ENCODE results near the gene RERG. TPM values are rescaled to one million over a fixed set of nuclear protein-coding genes. Genes with fewer than 3 reads are reported as not detected.

The RERG gene
- total and polyA plus RNA-seq, 3 donors from 2014 or later: 14.9 to 27.2 (median 20.7) TPM

GRCh38 chr12:15074351-15074750, 146.9 kb downstream of the RERG start:
- Histone ChIP-seq H3K4me1 (no peaks in the 10 kb centered on the region), H3K27ac (no peak overlapping the region), H3K9me3 (no peaks in the 10 kb centered on the region), H3K4me3 (no peak overlapping the region), H3K36me3 (ENCODE audit: low read depth, missing control alignments) (no peaks in the 10 kb centered on the region), H3K27me3 (no peaks in the 10 kb centered on the region)
- no peak for DNase-seq
- TF ChIP-seq CTCF (IDR thresholded peaks at IDR 0.05): no peak
- no peak for TF ChIP-seq POLR2A (IDR thresholded peaks at IDR 0.05)
- WGBS, 2 donors: 93 to 97% methylated on average over 1 of the region's 1 CpG
- intact Hi-C loops (cut with DNase I; ENCODE audit: low total_unique reads): no loop called here

GRCh38 chr12:15059123-15059522, 162.1 kb downstream of the RERG start:
- DNase-seq: no peak
- H3K27ac ChIP-seq: no peak overlapping the region
- H3K4me3 ChIP-seq: no peak overlapping the region
- H3K9me3 ChIP-seq: no peaks in the 10 kb centered on the region
- no peaks in the 10 kb centered on the region for H3K4me1 ChIP-seq
- TF ChIP-seq CTCF (IDR thresholded peaks at IDR 0.05): no peak
- TF ChIP-seq POLR2A (IDR thresholded peaks at IDR 0.05): no peak
- H3K27me3 ChIP-seq: no peaks in the 10 kb centered on the region
- intact Hi-C loops (cut with DNase I; ENCODE audit: low total_unique reads): no loop called here
- H3K36me3 ChIP-seq (ENCODE audit: low read depth, missing control alignments): no peaks in the 10 kb centered on the region
- 90 to 96% methylated on average over 1 of the region's 1 CpG for WGBS, 2 donors

Other genes with a start within 250 kb of the RERG start
- gene PDE6H, start 248.4 kb downstream of the RERG start, total RNA-seq: not detected
- not detected for gene PDE6H, start 248.4 kb downstream of the RERG start, polyA plus RNA-seq (ENCODE audit: insufficient read depth, low read depth, low replicate concordance)
- 1 to 10 TPM; 1.1 to 1.6 TPM for gene PTPRO, start 101.1 kb upstream of the RERG start, total RNA-seq
- gene PTPRO, start 101.1 kb upstream of the RERG start, polyA plus RNA-seq (ENCODE audit: insufficient read depth, low read depth, low replicate concordance): 1.9 TPM